Activated CD8-positive, alpha-beta T cell treated with anti-CD3 and anti-CD28 coated beads, Interleukin-2, amount 10 ng/mL, durations not matched to agents 7 days and 5 days (primary cell): ENCODE results near the gene KIZ. TPM values are rescaled to one million over a fixed set of nuclear protein-coding genes. Genes with fewer than 3 reads are reported as not detected.

Experiments used
- ATAC-seq: fragments of 150-1000 bp; cut with Tn5 transposase; one replicate; pipeline ENCODE4 v1.10.0; 2021; ENCODE audit warnings: moderate library complexity
- CTCF ChIA-PET: fragments of 350-600 bp; sonication (Branson Sonifier 250); formaldehyde crosslinking; loops from one replicate; lab custom pipeline; 2021; ENCODE audit warnings: antibody characterized with exemption; lab: Charles Lee
- POLR2A ChIA-PET: fragments of 350-600 bp; sonication (Branson Sonifier 250); formaldehyde crosslinking; loops from one replicate; lab custom pipeline; 2021; ENCODE audit warnings: antibody characterized with exemption; lab: Charles Lee
- DNase-seq: peaks from one replicate; pipeline ENCODE4 v3.0.0-alpha.2; 2020
- H3K27ac Mint-ChIP-seq: one replicate; pipeline ENCODE4 v1.8.0; 2021; ENCODE audit warnings: mild to moderate bottlenecking, mixed read lengths
- H3K27me3 Mint-ChIP-seq: one replicate; pipeline ENCODE4 v1.8.0; 2021; ENCODE audit warnings: low read depth, mixed read lengths
- H3K36me3 Mint-ChIP-seq: one replicate; pipeline ENCODE4 v1.8.0; 2021; ENCODE audit warnings: low read depth, mixed read lengths
- H3K4me1 Mint-ChIP-seq: one replicate; pipeline ENCODE4 v1.8.0; 2021; ENCODE audit warnings: low read depth, mixed read lengths
- H3K4me3 Mint-ChIP-seq: one replicate; pipeline ENCODE4 v1.8.0; 2021; ENCODE audit warnings: mild to moderate bottlenecking, mixed read lengths
- H3K9me3 Mint-ChIP-seq: one replicate; pipeline ENCODE4 v1.8.0; 2022; ENCODE audit warnings: mixed read lengths; ENCODE audit not compliant: insufficient read depth
- total RNA-seq, 2 experiments: library from RNA; stranded (reverse); gene quantifications; one replicate each; pipeline ENCODE4 v1.2.3, GENCODE V29; 2021

KIZ gene
- total RNA-seq, 2 experiments from 2014 or later, result 16.2 to 19.9 TPM

DNA sequence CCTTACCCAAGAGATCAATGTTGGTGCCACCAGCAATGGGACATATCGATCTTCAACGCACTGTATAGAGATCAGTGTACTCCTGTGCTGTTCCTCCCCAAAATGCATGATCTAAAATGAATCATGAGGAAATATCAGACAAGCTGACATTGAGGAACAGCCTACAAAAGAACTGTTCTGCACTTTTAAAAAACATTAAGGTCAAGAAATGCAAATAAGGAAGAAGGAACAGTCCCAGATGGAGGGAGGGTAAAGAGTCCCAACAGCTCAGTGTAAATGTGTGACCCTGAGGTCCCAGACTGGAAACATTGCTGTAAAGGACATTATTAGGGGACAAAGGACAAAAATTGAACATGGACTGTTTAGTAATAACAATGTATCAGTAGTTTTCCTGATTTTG, 152.9 kb downstream of the KIZ start:
- DNase-seq (no peak), ATAC-seq (no peak)
- Mint-ChIP-seq H3K4me3 (no peak overlapping the region), H3K36me3 (no peaks in the 10 kb centered on the region), H3K4me1 (no peaks in the 10 kb centered on the region), H3K27ac (no peak overlapping the region), H3K27me3 (peaks cover 26% of the 10 kb centered on the region), H3K9me3 (no peaks in the 10 kb centered on the region)
- ChIA-PET CTCF (no interaction called here), POLR2A (no interaction called here)

DNA sequence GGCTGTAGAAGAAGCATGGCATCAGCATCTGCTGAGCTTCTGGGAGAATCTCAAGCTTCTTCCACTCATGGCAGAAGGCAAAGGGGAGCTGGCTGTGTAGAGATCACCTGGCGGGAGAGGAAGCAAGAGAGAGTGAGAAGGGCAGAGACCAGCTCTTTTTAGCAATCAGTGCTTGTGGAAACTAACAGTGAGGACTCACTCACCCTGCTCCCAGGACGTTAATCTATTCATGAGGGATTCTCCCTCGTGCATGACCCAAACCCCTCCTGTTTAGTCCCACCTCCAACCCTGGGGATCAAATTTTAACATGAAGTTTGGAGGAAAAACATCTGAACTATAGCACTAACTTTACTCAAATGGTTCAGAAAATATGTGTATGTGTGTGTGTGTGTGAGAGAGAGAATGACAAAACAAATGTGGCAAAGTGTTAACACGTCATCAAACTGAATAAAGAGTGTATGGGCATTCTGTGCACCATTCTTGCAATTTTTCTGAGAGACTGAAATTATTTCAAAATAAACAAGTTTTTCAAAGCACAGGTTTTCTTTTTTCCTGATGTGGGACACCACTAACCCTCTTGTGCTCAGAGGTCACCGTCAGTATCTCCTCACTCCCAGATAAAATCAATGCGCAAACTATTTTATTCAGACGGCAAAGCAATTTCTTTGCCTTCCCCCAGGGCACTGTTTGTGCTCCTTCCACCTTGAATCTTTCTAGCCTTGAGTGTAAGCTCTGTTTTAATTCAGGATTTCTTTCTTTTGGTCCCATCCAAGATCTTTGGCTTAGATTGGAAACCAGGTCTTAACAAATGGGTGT, 154.0 kb downstream of the KIZ start:
- no peak overlapping the region for H3K27ac Mint-ChIP-seq
- no peaks in the 10 kb centered on the region for H3K36me3 Mint-ChIP-seq
- H3K4me1 Mint-ChIP-seq, result no peaks in the 10 kb centered on the region
- no peaks in the 10 kb centered on the region for H3K9me3 Mint-ChIP-seq
- H3K4me3 Mint-ChIP-seq, result no peak overlapping the region
- H3K27me3 Mint-ChIP-seq, result peaks cover 26% of the 10 kb centered on the region
- CTCF ChIA-PET, result no interaction called here
- POLR2A ChIA-PET, result no interaction called here
- ATAC-seq (no peak), DNase-seq (no peak)

DNA sequence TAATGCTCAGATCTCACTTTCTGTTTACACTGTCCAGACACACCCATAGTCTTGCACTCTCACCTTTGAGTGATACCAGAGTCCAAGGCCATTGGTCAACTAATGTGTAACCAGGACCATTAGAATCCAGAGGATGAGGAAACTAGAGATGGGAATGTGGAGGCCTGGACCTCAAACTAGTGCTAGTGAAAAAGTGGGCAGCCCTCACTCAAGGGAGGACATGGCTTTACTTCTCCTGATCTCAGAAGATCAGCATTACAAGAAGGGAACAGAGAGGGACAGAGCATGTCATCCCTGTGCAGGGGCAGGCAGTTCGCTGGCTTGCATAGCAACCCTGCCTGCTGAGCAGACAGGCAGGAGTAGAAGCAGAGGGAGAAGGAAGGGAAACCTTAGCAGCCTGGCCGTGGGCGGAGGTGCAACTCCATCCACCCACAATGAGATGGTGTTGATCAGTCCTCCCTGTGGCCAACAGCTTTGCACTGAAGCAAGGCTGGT, 154.7 kb downstream of the KIZ start:
- Mint-ChIP-seq H3K27me3 (peaks cover 26% of the 10 kb centered on the region), H3K9me3 (no peaks in the 10 kb centered on the region), H3K4me3 (no peak overlapping the region), H3K4me1 (no peaks in the 10 kb centered on the region), H3K27ac (no peak overlapping the region), H3K36me3 (no peaks in the 10 kb centered on the region)
- no peak for ATAC-seq
- POLR2A ChIA-PET, result no interaction called here
- CTCF ChIA-PET, result no interaction called here
- DNase-seq, result no peak

DNA sequence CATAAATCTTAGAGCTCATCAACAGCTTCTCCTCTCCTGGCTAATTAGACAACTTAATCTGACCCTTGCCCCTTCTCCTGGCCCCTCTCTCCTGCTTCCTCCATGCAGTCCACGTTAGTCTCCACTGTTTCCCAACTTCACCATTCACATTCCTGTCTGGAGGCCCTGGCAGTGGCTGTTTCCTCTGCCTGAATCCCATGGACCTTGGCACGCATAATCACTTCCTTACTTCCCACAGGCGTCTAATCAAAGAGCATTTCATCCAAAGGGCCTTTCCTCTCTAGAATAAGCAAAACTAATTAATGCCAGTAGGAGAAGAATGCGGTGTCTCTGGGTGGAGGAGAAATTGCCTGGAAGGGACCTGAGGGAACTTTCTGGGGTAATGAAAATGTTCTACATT, 160.9 kb downstream of the KIZ start:
- CTCF ChIA-PET, result no interaction called here
- DNase-seq, result no peak
- Mint-ChIP-seq H3K27ac (no peak overlapping the region), H3K9me3 (no peaks in the 10 kb centered on the region), H3K36me3 (no peaks in the 10 kb centered on the region), H3K4me3 (no peak overlapping the region), H3K27me3 (peaks cover 19% of the 10 kb centered on the region), H3K4me1 (no peaks in the 10 kb centered on the region)
- POLR2A ChIA-PET, result no interaction called here
- no peak for ATAC-seq

DNA sequence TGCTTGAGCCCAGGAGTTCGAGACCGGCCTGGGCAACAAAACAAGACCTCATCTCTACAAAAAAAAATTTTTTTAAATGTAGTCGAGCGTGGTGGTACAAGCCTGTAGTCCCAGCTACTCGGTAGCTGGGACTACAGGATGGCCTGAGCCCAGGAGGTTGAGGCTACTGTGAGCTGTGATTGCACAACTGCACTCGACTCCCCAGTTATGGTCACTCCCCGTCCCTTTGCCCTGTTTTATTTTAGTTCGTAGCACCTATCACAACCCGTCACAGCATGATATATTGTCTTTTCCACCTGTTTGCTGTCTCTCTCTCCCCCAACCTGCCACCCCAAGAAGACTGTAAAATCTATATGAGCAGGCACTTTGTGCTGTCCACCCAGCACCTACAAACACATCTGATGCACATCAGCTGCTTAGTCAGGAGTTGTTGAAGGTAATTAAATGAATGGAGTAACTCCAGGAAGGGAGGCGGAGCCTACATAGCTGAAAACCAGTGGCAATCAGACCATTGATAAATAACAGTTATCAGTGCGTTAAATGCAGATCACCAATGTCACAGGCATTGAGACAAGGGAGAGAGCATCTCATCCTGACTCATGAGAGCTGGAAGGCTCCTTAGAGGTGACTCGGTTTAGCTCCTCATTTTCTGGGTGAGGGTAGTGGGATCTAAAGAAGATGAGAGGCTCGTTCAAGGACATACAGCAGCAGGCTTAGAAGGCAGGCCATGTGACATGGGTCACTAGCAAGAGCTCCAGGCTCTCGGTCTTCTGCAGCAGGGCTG, 162.9 kb downstream of the KIZ start:
- ChIA-PET POLR2A (no interaction called here), CTCF (interaction anchor here (1.6 kb wide), 1 partner anchor 53 kb away, joined by 6 read pairs; no protein-coding TSS in a partner anchor)
- no peak overlapping the region for H3K4me3 Mint-ChIP-seq
- no peak for DNase-seq
- H3K27me3 Mint-ChIP-seq, result peaks cover 11% of the 10 kb centered on the region
- no peak for ATAC-seq
- H3K4me1 Mint-ChIP-seq, result no peaks in the 10 kb centered on the region
- no peaks in the 10 kb centered on the region for H3K36me3 Mint-ChIP-seq
- no peaks in the 10 kb centered on the region for H3K9me3 Mint-ChIP-seq
- no peak overlapping the region for H3K27ac Mint-ChIP-seq

DNA sequence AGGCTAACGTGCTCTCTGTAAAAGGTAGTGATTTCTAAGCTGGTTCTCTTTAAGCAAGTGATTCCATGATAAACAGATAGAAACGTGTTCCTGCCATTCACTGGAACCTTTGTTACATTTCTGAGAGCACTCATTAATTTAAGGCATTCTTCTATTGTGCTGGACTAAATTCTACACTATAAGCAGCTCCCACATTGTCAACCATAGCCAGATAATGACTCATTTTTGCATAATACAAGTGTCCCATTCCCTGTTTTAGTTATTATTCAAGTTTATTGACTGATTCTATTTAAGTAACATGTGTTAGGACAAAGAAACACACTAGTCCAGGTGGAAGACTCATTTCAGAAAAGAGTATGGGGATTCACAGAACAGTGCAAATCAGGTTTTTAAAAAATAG, 163.8 kb downstream of the KIZ start:
- H3K4me1 Mint-ChIP-seq, result no peaks in the 10 kb centered on the region
- no peaks in the 10 kb centered on the region for H3K9me3 Mint-ChIP-seq
- CTCF ChIA-PET, result interaction anchor here (1.6 kb wide), 1 partner anchor 54 kb away, joined by 6 read pairs; no protein-coding TSS in a partner anchor
- DNase-seq (no peak), ATAC-seq (no peak)
- H3K36me3 Mint-ChIP-seq, result no peaks in the 10 kb centered on the region
- no peak overlapping the region for H3K4me3 Mint-ChIP-seq
- peaks cover 13% of the 10 kb centered on the region for H3K27me3 Mint-ChIP-seq
- POLR2A ChIA-PET, result no interaction called here
- no peak overlapping the region for H3K27ac Mint-ChIP-seq

DNA sequence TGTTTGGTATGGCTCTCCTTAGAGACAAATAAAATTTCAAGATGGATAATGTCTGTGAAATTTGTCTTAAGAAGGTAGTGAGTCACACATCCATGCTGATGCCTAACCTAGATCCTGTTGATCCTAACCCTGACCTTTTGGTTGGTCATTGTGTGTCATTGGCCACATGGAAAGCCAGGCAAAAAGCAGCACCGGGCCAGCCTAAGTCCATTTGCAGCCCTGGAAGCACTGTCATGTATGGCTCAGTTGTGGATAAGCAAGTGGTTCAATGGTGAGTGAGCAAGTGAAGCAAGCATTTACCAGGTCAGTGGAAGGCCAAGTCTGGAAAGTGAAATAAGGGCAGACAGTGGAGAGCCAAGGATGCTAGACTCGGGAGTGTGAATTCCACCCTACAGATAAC, 165.1 kb downstream of the KIZ start:
- DNase-seq (no peak), ATAC-seq (no peak)
- CTCF ChIA-PET, result no interaction called here
- H3K36me3 Mint-ChIP-seq, result no peaks in the 10 kb centered on the region
- H3K27me3 Mint-ChIP-seq, result peaks cover 13% of the 10 kb centered on the region
- H3K4me1 Mint-ChIP-seq, result no peaks in the 10 kb centered on the region
- H3K9me3 Mint-ChIP-seq, result no peaks in the 10 kb centered on the region
- H3K27ac Mint-ChIP-seq, result no peak overlapping the region
- POLR2A ChIA-PET, result no interaction called here
- no peak overlapping the region for H3K4me3 Mint-ChIP-seq

DNA sequence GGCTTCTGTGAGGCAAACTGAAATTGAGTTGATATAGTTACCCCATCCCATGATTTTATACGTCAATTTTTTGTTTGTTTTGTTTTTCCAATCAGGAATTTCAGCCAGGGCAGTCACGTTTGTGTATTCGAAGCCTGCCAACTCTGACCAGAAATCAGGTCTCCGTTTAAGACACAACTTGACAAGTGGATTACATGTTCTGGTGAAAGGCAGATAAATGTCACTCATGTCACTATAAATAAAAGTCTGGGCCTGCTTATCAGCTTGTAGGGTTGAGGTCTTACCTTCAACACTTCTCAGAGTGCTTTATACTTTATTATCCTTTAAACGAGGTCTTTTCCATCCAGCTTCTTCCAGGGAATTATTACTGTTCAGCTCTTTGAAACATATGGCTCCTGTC, 168.9 kb downstream of the KIZ start:
- ATAC-seq, result no peak
- H3K27ac Mint-ChIP-seq, result no peak overlapping the region
- H3K4me3 Mint-ChIP-seq, result no peak overlapping the region
- no peak for DNase-seq
- no peaks in the 10 kb centered on the region for H3K9me3 Mint-ChIP-seq
- no peaks in the 10 kb centered on the region for H3K4me1 Mint-ChIP-seq
- H3K27me3 Mint-ChIP-seq, result peaks cover 2% of the 10 kb centered on the region
- no peaks in the 10 kb centered on the region for H3K36me3 Mint-ChIP-seq
- ChIA-PET POLR2A (interaction anchor here (0.6 kb wide), 1 partner anchor 377 kb away, joined by 3 read pairs; no protein-coding TSS in a partner anchor), CTCF (no interaction called here)

Other genes starting within 250 kb of the KIZ start
- not detected for gene LINC00237, start 19.7 kb upstream of the KIZ start, total RNA-seq
- gene XRN2, start 177.2 kb downstream of the KIZ start, total RNA-seq, result 10 to 100 TPM; 54.4 to 57.7 TPM